HCT116 (cell line): ENCODE measurements around the gene HRK.

Experiments used
- CEBPB ChIP-seq: IDR thresholded peaks from 2 replicates; pipeline ENCODE4 v1.6.1; 2012; ENCODE audit warnings: low read depth
- EZH2 ChIP-seq: fragments of 200-600 bp; sonication (generic); IDR thresholded peaks from 2 replicates; pipeline ENCODE4 v1.6.1; 2017; ENCODE audit warnings: antibody characterized with exemption, mixed run types
- EZH2phosphoT487 ChIP-seq: fragments of 200-600 bp; IDR thresholded peaks from 2 replicates; pipeline ENCODE4 v1.6.1; 2018; ENCODE audit warnings: antibody characterized with exemption, borderline replicate concordance
- JUND ChIP-seq: IDR thresholded peaks from 2 replicates; pipeline ENCODE4 v1.6.1; 2012
- POLR2A ChIP-seq: IDR thresholded peaks from 2 replicates; pipeline ENCODE4 v1.7.0; 2011; ENCODE audit warnings: borderline replicate concordance; ENCODE audit not compliant: insufficient read depth, insufficient read length; ENCODE audit errors: extremely low read depth
- POLR2AphosphoS5 ChIP-seq: IDR thresholded peaks from 2 replicates; pipeline ENCODE4 v1.6.1; 2011; ENCODE audit warnings: mild to moderate bottlenecking, low read depth, low read length, moderate library complexity
- SRF ChIP-seq: IDR thresholded peaks from 2 replicates; pipeline ENCODE4 v1.6.1; 2012; ENCODE audit warnings: low read depth
- TCF7L2 ChIP-seq: IDR thresholded peaks from 2 replicates; pipeline ENCODE4 v1.7.0; 2011; ENCODE audit warnings: borderline replicate concordance, inconsistent platforms; ENCODE audit not compliant: insufficient read depth, insufficient read length; ENCODE audit errors: extremely low read depth
- ZBTB33 ChIP-seq: IDR thresholded peaks from 2 replicates; pipeline ENCODE4 v1.6.1; 2011; ENCODE audit warnings: mild to moderate bottlenecking, low read length, moderate library complexity; ENCODE audit not compliant: insufficient replicate concordance; ENCODE audit errors: extremely low read depth
- ZNF274 ChIP-seq: fragments of 200-500 bp; sonication (Bioruptor generic); IDR thresholded peaks from 2 replicates; pipeline ENCODE4 v1.6.1; 2014; ENCODE audit warnings: mild to moderate bottlenecking, low read depth, low read length, inconsistent platforms
- TF ChIP-seq, protein P1 (sequence below), 3 experiments: fragments of 200-600 bp in 1 of 3; sonication (generic) in 1 of 3; IDR thresholded peaks in 2 of 3; conservative IDR thresholded peaks in 1 of 3; 2 replicates each; pipeline ENCODE4 v1.5.1; 2012 to 2017; ENCODE audit warnings: low read depth in 2 of 3, low read length in 2 of 3, antibody characterized with exemption in 1 of 3, borderline replicate concordance in 1 of 3, control low read depth in 1 of 3, mild to moderate bottlenecking in 1 of 3, mixed read lengths in 1 of 3, mixed run types in 1 of 3, moderate library complexity in 1 of 3; ENCODE audit not compliant: insufficient read depth in 1 of 3

GRCh38 chr12:116820064-116820656, 61.1 kb downstream of the HRK start:
- TF ChIP-seq EZH2 (no peak), CEBPB (no peak), ZNF274 (no peak), EZH2phosphoT487 (no peak), TCF7L2 (no peak), POLR2AphosphoS5 (no peak), ZBTB33 (no peak), POLR2A (no peak), JUND (no peak), SRF (no peak)
- TF ChIP-seq, protein P1, sequence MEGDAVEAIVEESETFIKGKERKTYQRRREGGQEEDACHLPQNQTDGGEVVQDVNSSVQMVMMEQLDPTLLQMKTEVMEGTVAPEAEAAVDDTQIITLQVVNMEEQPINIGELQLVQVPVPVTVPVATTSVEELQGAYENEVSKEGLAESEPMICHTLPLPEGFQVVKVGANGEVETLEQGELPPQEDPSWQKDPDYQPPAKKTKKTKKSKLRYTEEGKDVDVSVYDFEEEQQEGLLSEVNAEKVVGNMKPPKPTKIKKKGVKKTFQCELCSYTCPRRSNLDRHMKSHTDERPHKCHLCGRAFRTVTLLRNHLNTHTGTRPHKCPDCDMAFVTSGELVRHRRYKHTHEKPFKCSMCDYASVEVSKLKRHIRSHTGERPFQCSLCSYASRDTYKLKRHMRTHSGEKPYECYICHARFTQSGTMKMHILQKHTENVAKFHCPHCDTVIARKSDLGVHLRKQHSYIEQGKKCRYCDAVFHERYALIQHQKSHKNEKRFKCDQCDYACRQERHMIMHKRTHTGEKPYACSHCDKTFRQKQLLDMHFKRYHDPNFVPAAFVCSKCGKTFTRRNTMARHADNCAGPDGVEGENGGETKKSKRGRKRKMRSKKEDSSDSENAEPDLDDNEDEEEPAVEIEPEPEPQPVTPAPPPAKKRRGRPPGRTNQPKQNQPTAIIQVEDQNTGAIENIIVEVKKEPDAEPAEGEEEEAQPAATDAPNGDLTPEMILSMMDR (IDR thresholded peaks at IDR 0.05 in 2 of 3, conservative IDR thresholded peaks at IDR 0.05 in 1 of 3; ENCODE audit: borderline replicate concordance in 1 of 3, insufficient read depth in 1 of 3, low read depth in 2 of 3, low read length in 2 of 3), result no peak
